K562 (cell line): ENCODE data around the gene RBM12. TPM values are rescaled to one million over a fixed set of nuclear protein-coding genes. Genes with fewer than 3 reads are reported as not detected.
A peak's percentile ranks its signal among the peaks of the same experiment; 100 is the strongest.

Experiments used
- CEBPB ChIP-seq: fragments of 450-650 bp; IDR thresholded peaks from 2 replicates; pipeline ENCODE4 v1.6.1; 2016; ENCODE audit warnings: missing genetic modification characterization, missing compliant biosample characterization
- GABPA ChIP-seq: fragments of 200-800 bp; sonication (Bioruptor generic); conservative IDR thresholded peaks from 2 replicates; pipeline ENCODE4 v1.6.1; 2016; ENCODE audit warnings: low read depth, missing genetic modification characterization, missing compliant biosample characterization
- PRPF4 ChIP-seq: fragments of 200-400 bp; formaldehyde crosslinking; IDR thresholded peaks from one replicate; pipeline ENCODE4 v1.6.1; 2017; ENCODE audit warnings: low read length, low read depth, mild to moderate bottlenecking; ENCODE audit not compliant: insufficient read depth, poor library complexity, severe bottlenecking
- RBM34 ChIP-seq: fragments of 200-400 bp; formaldehyde crosslinking; IDR thresholded peaks from 2 replicates; pipeline ENCODE4 v1.6.1; 2018; ENCODE audit warnings: low read length, borderline replicate concordance; ENCODE audit not compliant: insufficient read depth
- RUNX1 ChIP-seq: sonication (generic); IDR thresholded peaks from 2 replicates; pipeline ENCODE4 v1.6.1; 2016; ENCODE audit warnings: antibody characterized with exemption, low read depth
- SIN3A ChIP-seq, 2 experiments: fragments of 150-350 bp in 1 of 2; IDR thresholded peaks; 2 replicates each; pipeline ENCODE4 v1.6.1; 2011 to 2016; ENCODE audit warnings: borderline replicate concordance in 2 of 2, low read depth in 2 of 2, low read length in 2 of 2, mild to moderate bottlenecking in 2 of 2, moderate library complexity in 2 of 2; ENCODE audit not compliant: control insufficient read depth in 1 of 2
- SP1 ChIP-seq: sonication (generic); formaldehyde crosslinking; IDR thresholded peaks from 2 replicates; pipeline ENCODE4 v1.8.1; 2022; ENCODE audit warnings: mild to moderate bottlenecking, missing genetic modification reagents
- TAF15 ChIP-seq: fragments of 200-400 bp; formaldehyde crosslinking; IDR thresholded peaks from 2 replicates; pipeline ENCODE4 v1.6.1; 2017; ENCODE audit warnings: mild to moderate bottlenecking, low read depth, low read length, moderate library complexity
- ZNF224 ChIP-seq: sonication (generic); formaldehyde crosslinking; IDR thresholded peaks from 2 replicates; pipeline ENCODE4 v1.8.0; 2022; ENCODE audit warnings: mild to moderate bottlenecking, missing genetic modification reagents
- ZNF3 ChIP-seq: fragments of 250-450 bp; sonication (Bioruptor Pico); IDR thresholded peaks from 2 replicates; pipeline ENCODE4 v1.5.0; 2021; ENCODE audit warnings: mild to moderate bottlenecking, moderate library complexity
- polyA plus RNA-seq, 8 experiments: library from polyadenylated mRNA; depleted of rRNA in 4 of 8; stranded (reverse) in 5 of 8; unstranded in 3 of 8; fragments of >200 nt; fragmentation: Nextera tagmentation in 2 of 8; fragmentation: Illumina TruSeq in 1 of 8; extraction: Ambion mirVana in 2 of 8; extraction: Trizol in 1 of 8; gene quantifications; 2 replicates each; pipeline versions ENCODE4 v1.2.1 to v1.2.3, GENCODE V29; 2011 to 2014; ENCODE audit warnings: inconsistent platforms in 1 of 8, missing spikeins in 1 of 8
- total RNA-seq, 7 experiments: library from RNA; depleted of rRNA in 6 of 7; stranded (reverse); fragments of >200 nt in 6 of 7; fragmentation: Illumina TruSeq in 2 of 7; extraction: Trizol in 2 of 7; gene quantifications; 2 replicates each; pipeline versions ENCODE4 v1.2.1 to v1.2.3, GENCODE V29; 2011 to 2021; ENCODE audit warnings: low replicate concordance in 1 of 7
- TF ChIP-seq, protein P1 (sequence below): fragments of 200-800 bp; sonication (Bioruptor generic); IDR thresholded peaks from 2 replicates; pipeline ENCODE4 v1.6.1; 2017; ENCODE audit warnings: missing genetic modification characterization, missing compliant biosample characterization

RBM12 gene
- total and polyA plus RNA-seq, 9 of the 15 experiments (the other 6 are each of a cell fraction or from before 2014, with no cell fraction given): 5.0 to 162 (median 73.3) TPM

DNA sequence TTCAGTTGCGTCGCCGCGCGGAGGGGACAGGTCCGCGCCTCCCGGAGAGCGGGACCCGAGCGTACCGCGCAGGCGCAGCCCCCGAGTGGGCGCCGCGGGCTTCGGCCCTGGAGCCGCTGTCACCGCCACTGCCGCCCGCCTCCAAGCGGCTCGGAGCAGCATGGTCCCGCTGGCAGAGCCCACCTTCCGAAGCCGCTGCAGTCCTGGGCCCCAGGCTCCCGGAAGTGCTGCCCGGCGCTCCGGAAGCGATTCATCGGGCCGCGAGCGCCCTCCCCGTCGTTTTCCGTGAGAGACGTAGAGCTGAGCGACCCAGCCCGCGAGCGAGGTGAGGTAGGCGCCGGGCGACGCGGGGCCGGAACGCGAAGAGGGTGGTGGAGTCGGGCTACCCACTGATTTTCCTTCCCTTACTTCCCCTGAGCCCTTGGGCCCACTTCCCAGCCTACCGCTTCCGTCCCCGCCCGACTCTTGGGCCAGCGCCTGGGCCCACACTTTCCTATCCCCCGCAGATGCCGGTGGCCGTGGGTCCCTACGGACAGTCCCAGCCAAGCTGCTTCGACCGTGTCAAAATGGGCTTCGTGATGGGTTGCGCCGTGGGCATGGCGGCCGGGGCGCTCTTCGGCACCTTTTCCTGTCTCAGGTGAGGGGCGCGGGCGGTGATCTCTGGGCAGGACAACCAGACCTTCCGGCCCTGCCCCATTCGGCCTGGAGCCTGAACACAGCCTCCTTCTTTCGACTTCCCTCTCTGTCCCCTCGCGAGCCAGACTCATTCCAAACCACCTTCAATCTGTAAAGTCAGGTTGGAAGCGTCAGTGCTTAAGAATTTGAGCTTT is 34.6 kb upstream of the RBM12 start, which contains the start of the genes NFS1 and ROMO1 (continued):
- TF ChIP-seq, protein P1, sequence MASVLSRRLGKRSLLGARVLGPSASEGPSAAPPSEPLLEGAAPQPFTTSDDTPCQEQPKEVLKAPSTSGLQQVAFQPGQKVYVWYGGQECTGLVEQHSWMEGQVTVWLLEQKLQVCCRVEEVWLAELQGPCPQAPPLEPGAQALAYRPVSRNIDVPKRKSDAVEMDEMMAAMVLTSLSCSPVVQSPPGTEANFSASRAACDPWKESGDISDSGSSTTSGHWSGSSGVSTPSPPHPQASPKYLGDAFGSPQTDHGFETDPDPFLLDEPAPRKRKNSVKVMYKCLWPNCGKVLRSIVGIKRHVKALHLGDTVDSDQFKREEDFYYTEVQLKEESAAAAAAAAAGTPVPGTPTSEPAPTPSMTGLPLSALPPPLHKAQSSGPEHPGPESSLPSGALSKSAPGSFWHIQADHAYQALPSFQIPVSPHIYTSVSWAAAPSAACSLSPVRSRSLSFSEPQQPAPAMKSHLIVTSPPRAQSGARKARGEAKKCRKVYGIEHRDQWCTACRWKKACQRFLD (CRISPR knock-in tag): 0 out of 2 replicates have a peak, but pooled peaks have one; percentile 38
- TF ChIP-seq RBM34: no peak
- no peak for TF ChIP-seq ZNF224 (CRISPR knock-in tag)
- TF ChIP-seq GABPA (tag): peak; percentile 100
- no peak for TF ChIP-seq PRPF4
- peak; percentile 61 for TF ChIP-seq SP1 (CRISPR knock-in tag)
- peak; percentile 50 to 95; a peak in 2 of 4 replicates for TF ChIP-seq SIN3A (IDR thresholded peaks at IDR 0.05; ENCODE audit: borderline replicate concordance in 2 of 2, control insufficient read depth in 1 of 2, low read depth in 2 of 2, low read length in 2 of 2)
- no peak for TF ChIP-seq TAF15
- no peak for TF ChIP-seq ZNF3 (CRISPR knock-in tag)
- TF ChIP-seq RUNX1: no peak
- TF ChIP-seq CEBPB: no peak
